Skeletal muscle tissue (tissue), 4 donors: ENCODE data around the gene KDM4C. TPM values are rescaled to one million over a fixed set of nuclear protein-coding genes. Genes with fewer than 3 reads are reported as not detected.

Experiments used
- H3K27ac ChIP-seq: one replicate; pipeline ENCODE4 v1.7.0; 2013; ENCODE audit warnings: mild to moderate bottlenecking, low read depth, low read length, inconsistent platforms
- H3K27me3 ChIP-seq, 3 donors: one replicate each; pipeline ENCODE4 v1.7.0; 2013; ENCODE audit warnings: low read length in 3 of 3; ENCODE audit not compliant: control insufficient read depth in 3 of 3, insufficient read depth in 3 of 3
- H3K36me3 ChIP-seq, 3 donors: one replicate each; pipeline ENCODE4 v1.7.0; 2013; ENCODE audit warnings: low read length in 3 of 3; ENCODE audit not compliant: control insufficient read depth in 3 of 3, insufficient read depth in 3 of 3
- H3K4me1 ChIP-seq, 3 donors: one replicate each; pipeline ENCODE4 v1.7.0; 2013; ENCODE audit warnings: low read length in 3 of 3, mild to moderate bottlenecking in 3 of 3; ENCODE audit not compliant: control insufficient read depth in 3 of 3, insufficient read depth in 3 of 3
- H3K4me3 ChIP-seq, 3 donors: one replicate each; pipeline ENCODE4 v1.7.0; 2013; ENCODE audit warnings: low read length in 3 of 3
- H3K9ac ChIP-seq, 3 donors: one replicate each; pipeline ENCODE4 v1.7.0; 2013; ENCODE audit warnings: low read length in 3 of 3, mild to moderate bottlenecking in 3 of 3, moderate library complexity in 2 of 3, low read depth in 1 of 3
- H3K9me3 ChIP-seq, 3 donors: one replicate each; pipeline ENCODE4 v1.7.0; 2013; ENCODE audit warnings: low read length in 3 of 3; ENCODE audit not compliant: control insufficient read depth in 3 of 3
- total RNA-seq: library from RNA; depleted of rRNA; stranded (reverse); fragments of >200 nt; gene quantifications from one replicate; pipeline ENCODE4 v1.2.3, GENCODE V29; 2014
- donor health status: Osteomylitis.

KDM4C gene
- total RNA-seq, 1 donor from 2014 or later: 50.1 TPM

GRCh38 chr9:6893350-6894131 lies 135.8 kb downstream of the KDM4C start:
- Histone ChIP-seq H3K9ac (no peak overlapping the region), H3K36me3 (peaks cover 0 to 8% (median 4%) of the 10 kb centered on the region in 3 donors)

GRCh38 chr9:6894135-6894534 lies 136.4 kb downstream of the KDM4C start:
- Histone ChIP-seq H3K4me1 (no peaks in the 10 kb centered on the region), H3K9me3 (no peaks in the 10 kb centered on the region), H3K27me3 (no peaks in the 10 kb centered on the region), H3K4me3 (no peak overlapping the region), H3K9ac (no peak overlapping the region), H3K36me3 (peaks cover 0 to 8% (median 4%) of the 10 kb centered on the region in 3 donors), H3K27ac (no peak overlapping the region)

More at GRCh38 chr9:6893350-6894131, 135.8 kb downstream of the KDM4C start:
- Histone ChIP-seq H3K27ac (no peak overlapping the region), H3K4me3 (no peak overlapping the region), H3K4me1 (no peaks in the 10 kb centered on the region), H3K27me3 (no peaks in the 10 kb centered on the region), H3K9me3 (no peaks in the 10 kb centered on the region)

GRCh38 chr9:6895754-6896153 lies 138.0 kb downstream of the KDM4C start:
- H3K36me3 ChIP-seq: peaks cover 0 to 8% (median 2%) of the 10 kb centered on the region in 3 donors
- H3K9me3 ChIP-seq: no peaks in the 10 kb centered on the region
- H3K4me1 ChIP-seq: no peaks in the 10 kb centered on the region
- no peak overlapping the region for H3K27ac ChIP-seq
- no peak overlapping the region for H3K9ac ChIP-seq
- no peaks in the 10 kb centered on the region for H3K27me3 ChIP-seq
- no peak overlapping the region for H3K4me3 ChIP-seq

DNA sequence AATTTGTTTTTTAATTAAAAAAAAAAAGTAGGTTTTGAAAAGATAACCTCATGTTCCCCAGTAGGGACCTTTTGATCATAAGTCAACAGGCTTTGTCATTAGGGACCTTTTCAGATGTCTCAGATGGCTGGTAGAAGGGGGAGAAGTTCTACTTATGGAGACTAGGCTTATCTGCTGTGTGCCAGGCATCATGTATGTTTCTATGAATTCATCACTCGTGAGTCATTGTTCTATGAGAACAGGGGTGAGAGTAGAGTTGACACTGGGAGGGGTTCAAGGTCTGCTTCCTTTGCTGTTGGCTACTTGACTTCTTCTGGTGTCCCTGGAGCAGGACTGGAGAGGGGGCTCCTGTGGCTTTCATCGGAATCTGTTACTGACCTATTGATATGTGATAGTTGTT lies 138.8 kb downstream of the KDM4C start:
- Histone ChIP-seq H3K27me3 (no peaks in the 10 kb centered on the region), H3K27ac (no peak overlapping the region), H3K9ac (no peak overlapping the region), H3K36me3 (peaks cover 0 to 8% (median 2%) of the 10 kb centered on the region in 3 donors), H3K9me3 (no peaks in the 10 kb centered on the region), H3K4me1 (no peaks in the 10 kb centered on the region), H3K4me3 (no peak overlapping the region)

DNA sequence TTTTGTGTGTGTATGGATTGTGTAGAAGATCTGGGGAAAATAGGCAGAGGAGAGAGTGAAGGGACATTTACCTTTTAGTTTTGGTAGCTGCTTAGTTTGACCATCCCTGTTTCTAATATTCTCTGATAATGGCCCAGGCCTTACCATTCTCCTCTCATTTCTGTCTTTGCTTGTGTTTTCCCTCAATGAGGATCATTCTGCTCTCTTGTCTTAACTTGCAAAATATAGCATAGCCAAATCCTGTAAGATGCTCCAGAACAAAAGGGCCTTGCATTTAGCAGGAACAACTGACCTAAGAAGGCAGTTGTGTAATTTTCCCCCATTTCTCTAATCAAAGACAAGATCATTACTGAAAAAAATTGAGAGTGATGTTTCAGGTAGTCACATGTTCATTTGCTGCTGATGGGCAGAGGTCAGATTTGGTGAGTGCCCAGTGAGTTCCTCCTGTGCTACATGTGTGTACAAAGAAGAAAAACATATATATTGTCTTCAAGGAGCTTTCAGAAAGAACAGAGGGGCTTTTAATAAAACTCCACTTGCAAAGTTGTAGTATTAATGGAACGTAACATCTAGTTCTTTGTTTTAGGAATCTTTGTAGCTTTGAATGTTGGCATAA lies 139.5 kb downstream of the KDM4C start:
- Histone ChIP-seq H3K4me1 (no peaks in the 10 kb centered on the region), H3K27me3 (no peaks in the 10 kb centered on the region), H3K36me3 (peaks cover 0 to 8% (median 2%) of the 10 kb centered on the region in 3 donors), H3K9ac (no peak overlapping the region), H3K9me3 (no peaks in the 10 kb centered on the region), H3K4me3 (no peak overlapping the region), H3K27ac (no peak overlapping the region)

GRCh38 chr9:6897898-6898302 lies 140.1 kb downstream of the KDM4C start:
- H3K36me3 ChIP-seq: peaks cover 0 to 8% (median 2%) of the 10 kb centered on the region in 3 donors
- H3K4me3 ChIP-seq: no peak overlapping the region
- no peaks in the 10 kb centered on the region for H3K4me1 ChIP-seq
- no peak overlapping the region for H3K9ac ChIP-seq
- H3K9me3 ChIP-seq: no peaks in the 10 kb centered on the region
- H3K27ac ChIP-seq: no peak overlapping the region
- no peaks in the 10 kb centered on the region for H3K27me3 ChIP-seq

- Histone ChIP-seq H3K36me3 (peaks cover 0 to 2% (median 2%) of the 10 kb centered on the region in 3 donors), H3K9me3 (no peaks in the 10 kb centered on the region), H3K9ac (no peak overlapping the region), H3K4me1 (no peaks in the 10 kb centered on the region), H3K27ac (no peak overlapping the region), H3K27me3 (no peaks in the 10 kb centered on the region), H3K4me3 (no peak overlapping the region)
These were observed 141.5 kb downstream of the KDM4C start for GRCh38 chr9:6899274-6899673.

- no peak overlapping the region for H3K9ac ChIP-seq
- H3K4me1 ChIP-seq: no peaks in the 10 kb centered on the region
- no peak overlapping the region for H3K4me3 ChIP-seq
- H3K27me3 ChIP-seq: no peaks in the 10 kb centered on the region
- no peaks in the 10 kb centered on the region for H3K9me3 ChIP-seq
- no peaks in the 10 kb centered on the region for H3K36me3 ChIP-seq
- no peak overlapping the region for H3K27ac ChIP-seq
These were observed 142.7 kb downstream of the KDM4C start for GRCh38 chr9:6900440-6900883.

- no peak overlapping the region for H3K4me3 ChIP-seq
- no peaks in the 10 kb centered on the region for H3K9me3 ChIP-seq
- H3K36me3 ChIP-seq: no peaks in the 10 kb centered on the region
- no peak overlapping the region for H3K27ac ChIP-seq
- H3K4me1 ChIP-seq: no peaks in the 10 kb centered on the region
- H3K9ac ChIP-seq: no peak overlapping the region
- H3K27me3 ChIP-seq: no peaks in the 10 kb centered on the region
These were observed 143.4 kb downstream of the KDM4C start for GRCh38 chr9:6901180-6901579.

DNA sequence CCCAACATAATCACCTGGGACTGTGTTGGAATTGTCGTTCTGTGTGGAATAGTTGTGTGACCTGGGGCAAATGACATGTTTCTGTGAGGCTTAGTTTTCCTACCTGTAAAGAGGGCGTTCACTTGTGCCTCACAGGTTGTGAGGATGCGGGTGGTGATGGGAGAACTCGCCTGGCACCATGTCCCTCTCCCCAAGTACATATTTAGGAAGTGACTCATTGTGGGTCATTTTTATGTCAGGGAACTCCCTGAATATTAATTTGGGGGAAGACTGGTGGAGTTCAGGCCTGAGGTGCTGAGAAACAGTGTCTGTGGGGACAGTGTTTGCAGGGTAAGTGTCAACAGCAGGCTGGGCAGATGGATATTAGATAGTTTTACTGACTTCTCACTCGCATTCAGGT lies 144.7 kb downstream of the KDM4C start:
- H3K27ac ChIP-seq: no peak overlapping the region

More for the DNA sequence above, 144.7 kb downstream of the KDM4C start:
- Histone ChIP-seq H3K27me3 (no peaks in the 10 kb centered on the region), H3K9me3 (no peaks in the 10 kb centered on the region), H3K4me3 (no peak overlapping the region), H3K4me1 (no peaks in the 10 kb centered on the region), H3K36me3 (peaks cover 0 to 2% (median 0%) of the 10 kb centered on the region in 3 donors), H3K9ac (no peak overlapping the region)
